Heart right ventricle (tissue), 16 donors: ENCODE data around the gene PLCB4. TPM values are rescaled to one million over a fixed set of nuclear protein-coding genes. Genes with fewer than 3 reads are reported as not detected.

ENCODE experiments used
- ATAC-seq, 8 donors: fragments of 200-7000 bp; cut with Tn5 transposase; one replicate each; pipeline ENCODE4 v1.9.1; 2020; ENCODE audit warnings: mild to moderate bottlenecking in 8 of 8, moderate library complexity in 8 of 8, moderate number of reproducible peaks in 1 of 8
- DNase-seq, 2 donors: peaks; one replicate each; pipeline ENCODE4 v3.0.0-alpha.2; 2020
- H3K27ac ChIP-seq, 10 donors: fragments of 200-600 bp; sonication (generic) in 2 of 10; one replicate each; pipeline versions ENCODE4 v1.5.0 to v1.8.0; 2020 to 2022; ENCODE audit warnings: mild to moderate bottlenecking in 3 of 10
- H3K27me3 ChIP-seq, 7 donors: fragments of 200-600 bp; one replicate each; pipeline ENCODE4 v1.8.0; 2021 to 2022; ENCODE audit warnings: mild to moderate bottlenecking in 2 of 7
- H3K36me3 ChIP-seq, 9 donors: fragments of 200-600 bp; sonication (generic) in 1 of 9; one replicate each; pipeline versions ENCODE4 v1.5.0 to v1.8.0; 2020 to 2022; ENCODE audit warnings: mild to moderate bottlenecking in 2 of 9
- H3K4me1 ChIP-seq, 9 donors: fragments of 200-600 bp; sonication (generic) in 1 of 9; one replicate each; pipeline versions ENCODE4 v1.5.0 to v1.8.0; 2020 to 2022; ENCODE audit warnings: mild to moderate bottlenecking in 4 of 9
- H3K4me3 ChIP-seq, 10 donors: fragments of 200-600 bp; sonication (generic) in 2 of 10; one replicate each; pipeline versions ENCODE4 v1.5.0 to v1.8.0; 2020 to 2022; ENCODE audit warnings: mild to moderate bottlenecking in 7 of 10, moderate library complexity in 2 of 10
- H3K9me3 ChIP-seq, 11 donors: fragments of 200-600 bp in 10 of 11; sonication (generic) in 2 of 11; one replicate each; pipeline versions ENCODE4 v1.5.0 to v1.8.0; 2013 to 2022; ENCODE audit warnings: mild to moderate bottlenecking in 2 of 11, control low read depth in 1 of 11, moderate library complexity in 1 of 11
- WGBS, 2 donors: extraction: QIAGEN DNeasy Blood & Tissue Kit; methylation state at CpG; one replicate each; pipeline ENCODE4 v1.1.7; 2013; ENCODE audit warnings: inconsistent platforms in 1 of 2; 5-methylcytosine and 5-hydroxymethylcytosine counted together
- intact Hi-C, 10 donors: fragments of 100-400 bp; cut with DNase I; formaldehyde crosslinking; loops; one replicate each; pipeline versions ENCODE4 v1.11.1 to v1.14.2; 2022
- polyA plus RNA-seq, 2 donors: library from polyadenylated mRNA; stranded (reverse); fragments of 200-250 nt; gene quantifications; one replicate each; pipeline ENCODE4 v1.2.3, GENCODE V29; 2013
- total RNA-seq, 10 donors: library from RNA; stranded (reverse); fragmentation: NEBNext Ultra II Directional in 3 of 10; extraction: Animal tissue kit (Norgen Biotek cat#: 25700) in 3 of 10; gene quantifications; one replicate each; pipeline versions ENCODE4 v1.2.1 to v1.2.4, GENCODE V29; 2021 to 2023
- TF ChIP-seq, protein P1 (sequence below), 9 donors: fragments of 200-600 bp; sonication (generic) in 2 of 9; IDR thresholded peaks; one replicate each; pipeline versions ENCODE4 v1.5.0 to v1.8.0; 2021 to 2022; ENCODE audit warnings: antibody characterized with exemption in 9 of 9, mild to moderate bottlenecking in 5 of 9, moderate library complexity in 1 of 9
- donor health status: Arrhythmogenic right ventricular cardiomyopathy.
- donor health status: ischemic (EF 13 %, LVEDD 7.1; RV severe dilation, severe dysfunction).
- donor health status: healthy with polysubstance abuse.
- donor health status: DM: no; HTN: yes; CAD: no.
- donor health status: DM: no; HTN: no; CAD: no.
- donor health status: ischemic (EF 25% LVEDD 6.9; RV normal size, moderate dysfunction).
- donor health status: ischemic (EF 25% LVEDD 5.7; RV mildly dilated, moderate dysfunction).
- donor health status: healthy.
- donor health status: DM: yes; HTN: yes; CAD: no.
- donor health status: Ischemic cardiomyopathy.
- donor health status: ischemic (EF 35%, LVEDD 5.7; RV mildly dilated, moderate dysfunction).
- donor health status: nonischemic (EF 11% LVEDD 7.7; RV severe dilation, severe dysfunction).
- donor health status: DM: yes; HTN: yes; CAD: no.
- donor health status: PGD.
- donor health status: ischemic (EF 29% LVEDD 5.4; RV normal size, mild dysfunction).
- donor health status: nonischemic (EF 23%, LVEDD 6.1; RV moderate dilation, normal function).

PLCB4 gene
- total and polyA plus RNA-seq, 12 donors, result 3.6 to 33.3 (median 28.4) TPM

DNA sequence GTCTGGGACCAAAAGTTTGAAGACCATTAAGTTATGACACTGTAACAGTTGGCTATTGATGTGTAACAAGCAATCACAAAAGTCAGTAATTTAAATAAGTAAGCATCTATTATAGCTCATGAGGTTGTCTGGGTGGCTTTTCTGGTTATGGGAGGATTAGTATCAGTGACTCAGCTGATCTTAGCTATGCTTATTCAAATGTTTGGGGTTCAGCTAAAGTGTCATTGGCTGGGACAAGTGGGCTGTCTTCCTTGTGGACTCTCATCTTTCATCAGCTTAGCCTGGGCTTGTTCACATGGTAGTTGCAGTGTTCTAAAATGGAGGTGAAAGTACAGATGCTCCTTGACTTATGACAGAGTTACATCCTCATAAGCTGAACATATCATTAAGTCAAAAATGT, 370.9 kb downstream of the PLCB4 start:
- intact Hi-C loops, result no loop called here
- Histone ChIP-seq H3K9me3 (peaks cover 0 to 10% (median 0%) of the 10 kb centered on the region in 11 donors), H3K36me3 (peaks cover 0 to 100% (median 54%) of the 10 kb centered on the region in 9 donors), H3K27me3 (no peaks in the 10 kb centered on the region), H3K4me1 (no peaks in the 10 kb centered on the region), H3K4me3 (no peak overlapping the region), H3K27ac (no peak overlapping the region)
- ATAC-seq (no peak), DNase-seq (no peak)
- TF ChIP-seq, protein P1, sequence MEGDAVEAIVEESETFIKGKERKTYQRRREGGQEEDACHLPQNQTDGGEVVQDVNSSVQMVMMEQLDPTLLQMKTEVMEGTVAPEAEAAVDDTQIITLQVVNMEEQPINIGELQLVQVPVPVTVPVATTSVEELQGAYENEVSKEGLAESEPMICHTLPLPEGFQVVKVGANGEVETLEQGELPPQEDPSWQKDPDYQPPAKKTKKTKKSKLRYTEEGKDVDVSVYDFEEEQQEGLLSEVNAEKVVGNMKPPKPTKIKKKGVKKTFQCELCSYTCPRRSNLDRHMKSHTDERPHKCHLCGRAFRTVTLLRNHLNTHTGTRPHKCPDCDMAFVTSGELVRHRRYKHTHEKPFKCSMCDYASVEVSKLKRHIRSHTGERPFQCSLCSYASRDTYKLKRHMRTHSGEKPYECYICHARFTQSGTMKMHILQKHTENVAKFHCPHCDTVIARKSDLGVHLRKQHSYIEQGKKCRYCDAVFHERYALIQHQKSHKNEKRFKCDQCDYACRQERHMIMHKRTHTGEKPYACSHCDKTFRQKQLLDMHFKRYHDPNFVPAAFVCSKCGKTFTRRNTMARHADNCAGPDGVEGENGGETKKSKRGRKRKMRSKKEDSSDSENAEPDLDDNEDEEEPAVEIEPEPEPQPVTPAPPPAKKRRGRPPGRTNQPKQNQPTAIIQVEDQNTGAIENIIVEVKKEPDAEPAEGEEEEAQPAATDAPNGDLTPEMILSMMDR (IDR thresholded peaks at IDR 0.05), result no peak

DNA sequence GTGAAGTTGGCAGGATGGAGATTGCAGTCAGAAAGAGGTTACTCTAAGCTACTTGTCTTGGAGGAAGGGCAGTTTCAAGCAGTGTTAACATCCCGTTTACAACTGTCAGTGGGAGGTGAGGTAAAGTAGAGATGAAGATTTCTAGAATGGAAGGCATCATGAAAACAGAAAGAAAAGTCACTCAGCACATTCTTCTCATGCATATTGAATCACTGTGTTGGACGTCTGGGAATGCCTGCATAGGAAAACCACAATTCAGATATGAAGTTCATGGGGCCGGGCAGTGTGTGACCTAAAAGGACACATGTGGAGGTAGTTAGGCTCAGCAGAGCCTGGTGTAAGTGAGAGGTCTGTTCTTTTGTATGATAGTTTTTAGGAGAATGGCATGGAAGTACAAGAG, 372.0 kb downstream of the PLCB4 start:
- H3K27ac ChIP-seq, result no peak overlapping the region
- no peak for DNase-seq
- peaks cover 0 to 100% (median 51%) of the 10 kb centered on the region in 9 donors for H3K36me3 ChIP-seq
- TF ChIP-seq, protein P1 (IDR thresholded peaks at IDR 0.05), result no peak
- intact Hi-C loops, result no loop called here
- H3K9me3 ChIP-seq, result peaks cover 0 to 10% (median 0%) of the 10 kb centered on the region in 11 donors
- H3K27me3 ChIP-seq, result no peaks in the 10 kb centered on the region
- ATAC-seq, result no peak
- WGBS, 2 donors, result 73 to 84% methylated on average over 3 of the region's 3 CpGs
- no peak overlapping the region for H3K4me3 ChIP-seq
- H3K4me1 ChIP-seq, result no peaks in the 10 kb centered on the region

GRCh38 chr20:9441948-9442347, 373.1 kb downstream of the PLCB4 start:
- 91 to 96% methylated on average over 3 of the region's 3 CpGs for WGBS, 2 donors
- H3K27me3 ChIP-seq, result no peaks in the 10 kb centered on the region
- H3K9me3 ChIP-seq, result peaks cover 0 to 10% (median 0%) of the 10 kb centered on the region in 11 donors
- peaks cover 0 to 100% (median 42%) of the 10 kb centered on the region in 9 donors for H3K36me3 ChIP-seq
- TF ChIP-seq, protein P1 (IDR thresholded peaks at IDR 0.05), result no peak
- no peaks in the 10 kb centered on the region for H3K4me1 ChIP-seq
- no peak overlapping the region for H3K27ac ChIP-seq
- DNase-seq (no peak), ATAC-seq (no peak)
- H3K4me3 ChIP-seq, result no peak overlapping the region
- intact Hi-C loops, result no loop called here

DNA sequence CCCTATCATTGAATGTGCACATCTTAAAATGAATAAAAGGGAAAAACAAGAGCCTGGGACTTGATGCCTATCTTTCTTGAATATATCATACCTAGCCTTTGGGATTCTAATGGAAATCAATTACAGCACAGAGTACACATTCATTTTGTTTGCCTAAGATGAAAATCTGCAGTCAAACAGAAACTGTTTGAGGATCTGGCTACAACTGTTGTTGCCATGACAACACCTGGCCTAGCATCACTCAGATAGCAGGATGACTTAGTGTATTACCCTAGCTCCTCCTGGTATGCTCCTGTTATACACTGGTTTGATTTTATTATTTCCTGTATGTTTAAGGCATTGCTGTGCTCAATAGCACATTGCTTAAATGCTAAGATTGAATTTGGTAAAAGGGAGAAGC, 374.0 kb downstream of the PLCB4 start:
- Histone ChIP-seq H3K4me1 (no peaks in the 10 kb centered on the region), H3K36me3 (peaks cover 0 to 100% (median 33%) of the 10 kb centered on the region in 9 donors), H3K27ac (no peak overlapping the region), H3K4me3 (no peak overlapping the region), H3K27me3 (no peaks in the 10 kb centered on the region), H3K9me3 (peaks cover 0 to 10% (median 0%) of the 10 kb centered on the region in 11 donors)
- no peak for ATAC-seq
- TF ChIP-seq, protein P1 (IDR thresholded peaks at IDR 0.05), result no peak
- no peak for DNase-seq
- intact Hi-C loops, result no loop called here
